ENCODE results near the gene MROH9.

MROH9 gene

GRCh38 chr1:171107969-171108368, 172.6 kb downstream of the MROH9 start:
- no peak overlapping the region for H3K9ac ChIP-seq (ENCODE audit: insufficient read length)
- no peak for TF ChIP-seq POLR2AphosphoS5 (IDR thresholded peaks at IDR 0.05; ENCODE audit: borderline replicate concordance, low read depth, low read length)
- no peak for TF ChIP-seq EZH2 (IDR thresholded peaks at IDR 0.05)
- TF ChIP-seq FOXP2 (optimal IDR thresholded peaks at IDR 0.05; ENCODE audit: control extremely low read depth, extremely low read length, insufficient read depth), result no peak
- no peak overlapping the region for H3K27ac ChIP-seq
- no peak for DNase-seq (ENCODE audit: low read depth, low spot score)
- no peak overlapping the region for H3K4me3 ChIP-seq
- H3K36me3 ChIP-seq (ENCODE audit: insufficient read depth, low read length), result no peaks in the 10 kb centered on the region
- no peaks in the 10 kb centered on the region for H3K9me3 ChIP-seq (ENCODE audit: low read depth, low read length)

DNA sequence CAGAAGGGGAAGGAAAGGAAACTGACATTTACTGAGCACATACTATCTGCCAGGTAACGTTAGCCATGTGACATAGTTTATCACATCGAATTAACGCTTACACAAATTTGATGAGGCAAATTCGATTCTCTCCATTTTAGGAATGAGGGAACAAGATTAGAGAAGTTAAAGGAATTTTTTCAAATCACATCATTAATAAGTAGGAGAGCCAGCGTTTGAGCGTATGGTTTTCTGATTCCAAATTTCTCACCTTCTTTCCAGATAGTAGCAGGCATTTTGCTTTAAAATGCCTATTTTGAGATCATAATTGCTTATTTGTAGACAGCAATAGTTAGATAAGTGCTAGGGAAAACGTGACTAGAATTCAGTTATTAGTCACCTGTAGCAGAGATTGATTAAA, 174.6 kb downstream of the MROH9 start:
- DNase-seq (ENCODE audit: low read depth, low spot score), result no peak
- no peak overlapping the region for H3K9ac ChIP-seq (ENCODE audit: insufficient read length)
- no peak for TF ChIP-seq FOXP2 (optimal IDR thresholded peaks at IDR 0.05; ENCODE audit: control extremely low read depth, extremely low read length, insufficient read depth)
- no peak for TF ChIP-seq POLR2AphosphoS5 (IDR thresholded peaks at IDR 0.05; ENCODE audit: borderline replicate concordance, low read depth, low read length)
- no peak for TF ChIP-seq EZH2 (IDR thresholded peaks at IDR 0.05)
- no peak overlapping the region for H3K27ac ChIP-seq
- no peak overlapping the region for H3K4me3 ChIP-seq
- H3K9me3 ChIP-seq (ENCODE audit: low read depth, low read length), result no peaks in the 10 kb centered on the region
- H3K36me3 ChIP-seq (ENCODE audit: insufficient read depth, low read length), result no peaks in the 10 kb centered on the region

- Histone ChIP-seq H3K27ac (no peak overlapping the region), H3K9me3 (ENCODE audit: low read depth, low read length) (no peaks in the 10 kb centered on the region), H3K4me3 (no peak overlapping the region), H3K9ac (ENCODE audit: insufficient read length) (no peak overlapping the region), H3K36me3 (ENCODE audit: insufficient read depth, low read length) (no peaks in the 10 kb centered on the region)
- DNase-seq (ENCODE audit: low read depth, low spot score), result peak; percentile 12
- no peak for TF ChIP-seq FOXP2 (optimal IDR thresholded peaks at IDR 0.05; ENCODE audit: control extremely low read depth, extremely low read length, insufficient read depth)
- TF ChIP-seq POLR2AphosphoS5 (IDR thresholded peaks at IDR 0.05; ENCODE audit: borderline replicate concordance, low read depth, low read length), result no peak
- no peak for TF ChIP-seq EZH2 (IDR thresholded peaks at IDR 0.05)
Observed at GRCh38 chr1:171110621-171111326, 175.4 kb downstream of the MROH9 start.

GRCh38 chr1:171112119-171112518, 176.8 kb downstream of the MROH9 start:
- no peak for TF ChIP-seq EZH2 (IDR thresholded peaks at IDR 0.05)
- TF ChIP-seq POLR2AphosphoS5 (IDR thresholded peaks at IDR 0.05; ENCODE audit: borderline replicate concordance, low read depth, low read length), result no peak
- TF ChIP-seq FOXP2 (optimal IDR thresholded peaks at IDR 0.05; ENCODE audit: control extremely low read depth, extremely low read length, insufficient read depth), result no peak
- Histone ChIP-seq H3K9ac (ENCODE audit: insufficient read length) (no peak overlapping the region), H3K4me3 (no peak overlapping the region), H3K36me3 (ENCODE audit: insufficient read depth, low read length) (no peaks in the 10 kb centered on the region), H3K9me3 (ENCODE audit: low read depth, low read length) (no peaks in the 10 kb centered on the region), H3K27ac (no peak overlapping the region)
- DNase-seq (ENCODE audit: low read depth, low spot score), result no peak

DNA sequence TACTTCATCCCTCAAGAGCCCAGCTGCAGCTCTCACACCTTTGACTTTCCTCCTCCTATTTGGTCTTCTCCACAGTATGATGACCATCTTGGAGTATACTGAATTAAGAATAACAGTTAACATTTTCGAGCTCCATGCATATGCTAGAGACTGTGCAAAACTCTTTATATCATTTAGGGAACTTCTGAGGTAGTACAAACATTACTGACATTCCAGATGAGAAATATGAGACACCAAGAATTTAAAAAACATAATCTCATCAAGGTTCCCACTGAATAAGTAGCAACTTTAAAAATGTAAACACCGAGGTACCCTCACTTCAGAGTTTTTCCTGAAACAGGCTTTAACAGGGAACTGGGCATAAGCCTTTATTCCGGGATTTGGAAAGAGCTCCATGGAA, 178.0 kb downstream of the MROH9 start:
- Histone ChIP-seq H3K4me3 (no peak overlapping the region), H3K36me3 (ENCODE audit: insufficient read depth, low read length) (no peaks in the 10 kb centered on the region), H3K27ac (no peak overlapping the region), H3K9ac (ENCODE audit: insufficient read length) (no peak overlapping the region), H3K9me3 (ENCODE audit: low read depth, low read length) (no peaks in the 10 kb centered on the region)
- no peak for DNase-seq (ENCODE audit: low read depth, low spot score)
- TF ChIP-seq FOXP2 (optimal IDR thresholded peaks at IDR 0.05; ENCODE audit: control extremely low read depth, extremely low read length, insufficient read depth), result no peak

Data from SK-N-MC (cell line).